ENCODE results near the gene TMEM8B.

TMEM8B gene

DNA sequence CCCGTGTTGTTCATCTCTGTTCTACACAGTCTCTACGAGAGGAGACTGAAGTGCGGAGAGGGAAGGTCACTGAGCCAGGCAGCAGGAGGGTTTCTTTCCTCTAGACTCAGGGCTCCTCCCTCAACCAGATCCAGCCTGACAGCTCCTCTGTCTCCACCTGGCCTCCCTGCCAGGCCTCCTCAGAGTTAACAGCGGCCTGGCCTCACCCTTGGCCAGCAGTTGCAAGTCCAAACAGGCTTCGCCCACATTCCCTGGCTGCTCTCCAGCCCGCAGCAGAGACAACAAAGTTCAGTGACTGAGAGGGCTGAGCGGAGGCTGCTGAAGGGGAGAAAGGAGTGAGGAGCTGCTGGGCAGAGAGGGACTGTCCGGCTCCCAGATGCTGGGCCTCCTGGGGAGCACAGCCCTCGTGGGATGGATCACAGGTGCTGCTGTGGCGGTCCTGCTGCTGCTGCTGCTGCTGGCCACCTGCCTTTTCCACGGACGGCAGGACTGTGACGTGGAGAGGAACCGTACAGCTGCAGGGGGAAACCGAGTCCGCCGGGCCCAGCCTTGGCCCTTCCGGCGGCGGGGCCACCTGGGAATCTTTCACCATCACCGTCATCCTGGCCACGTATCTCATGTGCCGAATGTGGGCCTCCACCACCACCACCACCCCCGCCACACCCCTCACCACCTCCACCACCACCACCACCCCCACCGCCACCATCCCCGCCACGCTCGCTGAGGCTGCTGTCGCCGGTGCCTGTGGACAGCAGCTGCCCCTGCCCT lies 77.1 kb downstream of the TMEM8B start, which contains the start of gene HRCT1:
Gene HRCT1, plus strand, starts transcription at position 291 of the 768 bp plus-strand sequence. Its CDS starts 86 bp downstream, at position 377.
- no peaks in the 10 kb centered on the region for H3K27me3 ChIP-seq (ENCODE audit: insufficient read depth, poor library complexity, severe bottlenecking)
- H3K9me3 ChIP-seq (ENCODE audit: severe bottlenecking), result no peaks in the 10 kb centered on the region
- peak; percentile 94 for DNase-seq (ENCODE audit: low spot score)
- peak; percentile 55 for ATAC-seq (ENCODE audit: low read depth)
- peaks cover 44% of the 10 kb centered on the region for H3K4me1 ChIP-seq (ENCODE audit: insufficient read depth, poor library complexity, severe bottlenecking)
- peak within 1 kb of the TSS; percentile 99 for H3K27ac ChIP-seq (ENCODE audit: poor library complexity, severe bottlenecking)
- H3K36me3 ChIP-seq (ENCODE audit: low read depth), result no peaks in the 10 kb centered on the region
- no peak within 1 kb of the TSS for H3K4me3 ChIP-seq (ENCODE audit: severe bottlenecking)
- TF ChIP-seq, protein P1, sequence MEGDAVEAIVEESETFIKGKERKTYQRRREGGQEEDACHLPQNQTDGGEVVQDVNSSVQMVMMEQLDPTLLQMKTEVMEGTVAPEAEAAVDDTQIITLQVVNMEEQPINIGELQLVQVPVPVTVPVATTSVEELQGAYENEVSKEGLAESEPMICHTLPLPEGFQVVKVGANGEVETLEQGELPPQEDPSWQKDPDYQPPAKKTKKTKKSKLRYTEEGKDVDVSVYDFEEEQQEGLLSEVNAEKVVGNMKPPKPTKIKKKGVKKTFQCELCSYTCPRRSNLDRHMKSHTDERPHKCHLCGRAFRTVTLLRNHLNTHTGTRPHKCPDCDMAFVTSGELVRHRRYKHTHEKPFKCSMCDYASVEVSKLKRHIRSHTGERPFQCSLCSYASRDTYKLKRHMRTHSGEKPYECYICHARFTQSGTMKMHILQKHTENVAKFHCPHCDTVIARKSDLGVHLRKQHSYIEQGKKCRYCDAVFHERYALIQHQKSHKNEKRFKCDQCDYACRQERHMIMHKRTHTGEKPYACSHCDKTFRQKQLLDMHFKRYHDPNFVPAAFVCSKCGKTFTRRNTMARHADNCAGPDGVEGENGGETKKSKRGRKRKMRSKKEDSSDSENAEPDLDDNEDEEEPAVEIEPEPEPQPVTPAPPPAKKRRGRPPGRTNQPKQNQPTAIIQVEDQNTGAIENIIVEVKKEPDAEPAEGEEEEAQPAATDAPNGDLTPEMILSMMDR (IDR thresholded peaks at IDR 0.05; ENCODE audit: poor library complexity, severe bottlenecking), result no peak

DNA sequence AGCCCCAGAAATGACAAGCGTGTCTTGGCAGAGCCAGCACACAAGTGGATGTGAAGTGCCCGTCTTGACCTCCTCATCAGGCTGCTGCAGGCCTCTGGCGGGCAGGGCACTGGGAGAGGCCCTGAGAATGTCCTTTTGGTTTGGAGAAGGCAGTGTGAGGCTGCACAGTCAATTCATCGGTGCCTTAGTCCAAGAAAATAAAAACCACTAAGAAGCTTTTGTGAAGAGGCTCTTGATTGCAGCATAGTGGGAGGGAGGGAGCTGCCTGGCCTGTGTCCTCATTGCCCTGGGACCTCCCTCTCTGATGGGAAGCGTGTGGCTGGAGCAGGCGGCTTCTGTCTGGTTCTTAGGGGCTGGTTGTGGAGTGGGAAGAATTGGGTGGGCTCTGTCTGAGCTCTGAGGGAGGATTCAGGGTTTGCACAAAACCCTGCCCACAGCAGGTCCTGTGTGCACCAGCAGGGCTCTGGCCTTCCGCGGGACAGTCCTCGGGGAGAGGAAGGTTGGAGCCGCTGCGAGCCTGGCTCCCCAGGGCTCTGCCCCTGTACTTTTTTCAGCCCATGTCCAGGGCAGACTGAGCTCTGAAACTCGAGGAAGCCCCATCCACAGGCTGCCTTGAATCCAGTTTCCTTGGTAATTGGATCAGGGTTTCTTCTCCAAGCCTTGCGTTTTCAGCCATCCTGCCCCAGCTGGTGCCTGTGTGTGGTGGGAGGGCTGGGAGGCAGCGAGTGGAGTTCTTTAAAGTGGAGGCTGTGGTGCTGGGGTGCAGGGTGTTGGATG lies 78.1 kb downstream of the TMEM8B start:
- Histone ChIP-seq H3K36me3 (ENCODE audit: low read depth) (no peaks in the 10 kb centered on the region), H3K9me3 (ENCODE audit: severe bottlenecking) (no peaks in the 10 kb centered on the region), H3K27ac (ENCODE audit: poor library complexity, severe bottlenecking) (peak overlapping the region; percentile 99), H3K4me3 (ENCODE audit: severe bottlenecking) (no peak overlapping the region), H3K27me3 (ENCODE audit: insufficient read depth, poor library complexity, severe bottlenecking) (no peaks in the 10 kb centered on the region), H3K4me1 (ENCODE audit: insufficient read depth, poor library complexity, severe bottlenecking) (peaks cover 44% of the 10 kb centered on the region)
- DNase-seq (ENCODE audit: low spot score), result no peak
- peak; percentile 17 for ATAC-seq (ENCODE audit: low read depth)
- TF ChIP-seq, protein P1 (IDR thresholded peaks at IDR 0.05; ENCODE audit: poor library complexity, severe bottlenecking), result no peak

DNA sequence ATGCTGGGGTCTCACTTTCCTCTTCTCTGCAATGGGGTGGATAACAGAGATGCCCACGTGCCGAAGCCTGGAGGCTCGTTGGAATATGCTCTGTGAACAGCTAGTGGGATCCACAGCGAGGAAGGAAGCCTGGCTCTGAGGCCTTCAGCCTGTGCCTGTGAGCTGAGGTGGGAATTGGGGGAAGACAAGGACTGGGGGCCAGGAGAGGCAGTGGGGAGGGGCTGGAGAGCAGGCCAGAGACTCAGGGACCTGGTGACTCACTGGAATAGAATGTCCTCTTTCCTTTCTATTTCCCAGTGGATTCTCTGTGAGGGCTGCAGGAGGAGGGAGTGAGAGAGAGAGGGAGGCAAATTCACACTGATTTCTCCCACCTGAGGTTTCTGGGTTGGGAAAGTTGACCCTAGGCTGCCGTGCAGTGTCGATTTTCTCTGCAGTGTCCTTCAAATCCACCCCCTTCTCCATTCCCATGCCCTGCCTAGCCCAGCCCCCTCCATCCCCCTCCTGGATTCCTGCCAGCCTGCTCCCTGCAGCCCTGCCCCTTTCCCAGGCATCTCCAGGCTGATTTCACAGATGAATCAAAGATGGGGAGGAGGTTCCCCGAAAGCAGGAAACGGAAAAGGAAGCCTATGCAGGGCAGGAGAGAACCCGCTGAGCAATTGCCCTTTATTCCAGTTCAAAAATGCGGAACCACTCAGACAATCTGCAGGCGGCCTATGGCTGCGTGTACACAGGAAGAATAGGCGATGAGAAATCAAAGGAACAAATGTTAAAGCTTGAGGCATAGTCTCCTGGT lies 78.9 kb downstream of the TMEM8B start:
- Histone ChIP-seq H3K27me3 (ENCODE audit: insufficient read depth, poor library complexity, severe bottlenecking) (no peaks in the 10 kb centered on the region), H3K36me3 (ENCODE audit: low read depth) (no peaks in the 10 kb centered on the region), H3K4me3 (ENCODE audit: severe bottlenecking) (no peak overlapping the region), H3K4me1 (ENCODE audit: insufficient read depth, poor library complexity, severe bottlenecking) (peaks cover 44% of the 10 kb centered on the region), H3K9me3 (ENCODE audit: severe bottlenecking) (no peaks in the 10 kb centered on the region), H3K27ac (ENCODE audit: poor library complexity, severe bottlenecking) (peak overlapping the region; percentile 99)
- peak; percentile 86 for DNase-seq (ENCODE audit: low spot score)
- ATAC-seq (ENCODE audit: low read depth), result peak; percentile 67
- TF ChIP-seq, protein P1 (IDR thresholded peaks at IDR 0.05; ENCODE audit: poor library complexity, severe bottlenecking), result no peak

DNA sequence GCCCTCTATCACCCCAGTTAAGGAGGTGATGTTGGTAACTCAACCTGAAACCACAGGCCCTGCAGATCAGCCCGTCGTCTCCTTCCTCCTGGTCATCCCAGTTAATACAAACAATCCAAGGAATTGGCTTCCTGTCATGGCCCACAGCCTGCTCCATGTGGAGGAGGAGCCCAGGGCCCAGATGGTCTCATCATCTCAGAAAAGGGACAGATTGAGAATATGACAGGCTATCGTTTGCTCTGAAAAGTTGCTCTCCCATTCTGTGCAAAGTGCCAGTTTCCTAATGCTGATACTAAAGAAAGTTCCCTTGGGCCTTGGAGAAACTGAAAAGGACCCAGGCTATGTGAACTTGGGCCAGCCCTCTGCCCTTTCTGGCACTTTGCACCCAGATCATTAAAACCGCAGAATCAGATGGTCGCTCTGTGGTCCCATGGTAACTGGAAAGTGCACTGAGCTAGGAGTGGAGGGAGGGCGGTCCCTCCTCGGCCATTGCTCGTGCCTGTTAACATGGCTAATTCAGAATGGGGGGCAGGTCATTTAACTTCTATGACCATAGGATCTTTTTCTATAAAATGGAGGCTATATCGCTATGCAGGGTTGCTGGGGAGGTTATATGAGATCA lies 79.6 kb downstream of the TMEM8B start:
- H3K9me3 ChIP-seq (ENCODE audit: severe bottlenecking), result no peaks in the 10 kb centered on the region
- no peaks in the 10 kb centered on the region for H3K27me3 ChIP-seq (ENCODE audit: insufficient read depth, poor library complexity, severe bottlenecking)
- ATAC-seq (ENCODE audit: low read depth) (no peak; the same call in 1 of the 3 replicates), DNase-seq (ENCODE audit: low spot score) (no peak)
- H3K4me3 ChIP-seq (ENCODE audit: severe bottlenecking), result no peak overlapping the region
- peak overlapping the region; percentile 99 for H3K27ac ChIP-seq (ENCODE audit: poor library complexity, severe bottlenecking)
- H3K36me3 ChIP-seq (ENCODE audit: low read depth), result no peaks in the 10 kb centered on the region
- TF ChIP-seq, protein P1 (IDR thresholded peaks at IDR 0.05; ENCODE audit: poor library complexity, severe bottlenecking), result no peak
- peaks cover 44% of the 10 kb centered on the region for H3K4me1 ChIP-seq (ENCODE audit: insufficient read depth, poor library complexity, severe bottlenecking)
